IMR-90 (cell line): ENCODE data around the gene OGFOD1. TPM values are rescaled to one million over a fixed set of nuclear protein-coding genes. Genes with fewer than 3 reads are reported as not detected.
A peak's percentile ranks its signal among the peaks of the same experiment; 100 is the strongest.

Experiments
- ATAC-seq: fragments of 200-7000 bp; cut with Tn5 transposase; 2 replicates; pipeline ENCODE4 v1.9.1; 2020; ENCODE audit warnings: low read depth, mild to moderate bottlenecking, moderate library complexity
- BruUV-seq: library from RNA; stranded (reverse); fragments of 400-500 nt; replicated peaks from 2 replicates; lab custom pipeline; 2021; lab: Mats Ljungman, UMichigan
- CTCF ChIA-PET: fragments of 300-600 bp; formaldehyde crosslinking; extraction: SDS; loops from one replicate; lab custom pipeline; 2021; ENCODE audit warnings: antibody characterized with exemption; lab: Yijun Ruan, JAX
- POLR2A ChIA-PET: fragments of 300-600 bp; sonication (Branson Sonifier 250); formaldehyde crosslinking; loops from one replicate; lab custom pipeline; 2022; ENCODE audit warnings: antibody characterized with exemption; ENCODE audit not compliant: unreplicated experiment; lab: Charles Lee
- DNase-seq: peaks from one replicate; pipeline ENCODE4 v3.0.0; 2013
- H2AFZ ChIP-seq: replicated peaks from 2 replicates; pipeline ENCODE3; 2013; ENCODE audit warnings: low read length, mild to moderate bottlenecking; ENCODE audit not compliant: poor library complexity
- H2AK5ac ChIP-seq: 2 replicates; pipeline ENCODE4 v1.6.1; 2013; ENCODE audit warnings: low read depth, low read length, inconsistent platforms
- H2AK9ac ChIP-seq: replicated peaks from 2 replicates; pipeline ENCODE3; 2013; ENCODE audit warnings: mild to moderate bottlenecking, low read depth, low read length, moderate library complexity; ENCODE audit not compliant: poor library complexity
- H2BK120ac ChIP-seq: 2 replicates; pipeline ENCODE4 v1.6.1; 2013; ENCODE audit warnings: low read depth, low read length, inconsistent platforms
- H2BK15ac ChIP-seq: 3 replicates; pipeline ENCODE4 v1.6.1; 2013; ENCODE audit warnings: low read depth, low read length, inconsistent platforms
- H2BK20ac ChIP-seq: 2 replicates; pipeline ENCODE4 v1.6.1; 2013; ENCODE audit warnings: low read depth, mild to moderate bottlenecking, inconsistent platforms, low read length, moderate library complexity
- H2BK5ac ChIP-seq: 2 replicates; pipeline ENCODE4 v1.6.1; 2013; ENCODE audit warnings: mild to moderate bottlenecking, low read depth, low read length, inconsistent platforms; ENCODE audit not compliant: poor library complexity, severe bottlenecking
- H3K14ac ChIP-seq: replicated peaks from 2 replicates; pipeline ENCODE4 v1.6.1; 2013; ENCODE audit warnings: low read depth, low read length, inconsistent platforms
- H3K18ac ChIP-seq: 2 replicates; pipeline ENCODE4 v1.6.1; 2013; ENCODE audit warnings: low read depth, low read length, control low read depth
- H3K23ac ChIP-seq: 2 replicates; pipeline ENCODE4 v1.6.1; 2013; ENCODE audit warnings: low read depth, low read length, inconsistent platforms
- H3K27ac ChIP-seq: 2 replicates; pipeline ENCODE4 v1.5.1; 2013; ENCODE audit warnings: mild to moderate bottlenecking, control low read depth, low read length; ENCODE audit not compliant: insufficient read depth
- H3K27me3 ChIP-seq: 2 replicates; pipeline ENCODE4 v1.6.1; 2013; ENCODE audit warnings: low read length; ENCODE audit not compliant: control insufficient read depth, insufficient read depth
- H3K36me3 ChIP-seq: 2 replicates; pipeline ENCODE4 v1.6.1; 2013; ENCODE audit warnings: low read length, mixed read lengths; ENCODE audit not compliant: control insufficient read depth, insufficient read depth
- H3K4ac ChIP-seq: 2 replicates; pipeline ENCODE4 v1.6.1; 2013; ENCODE audit warnings: low read depth, low read length, inconsistent platforms
- H3K4me1 ChIP-seq: 2 replicates; pipeline ENCODE4 v1.6.1; 2013; ENCODE audit warnings: low read length, mixed read lengths; ENCODE audit not compliant: control insufficient read depth, insufficient read depth
- H3K4me2 ChIP-seq: 2 replicates; pipeline ENCODE4 v1.6.1; 2013; ENCODE audit warnings: low read depth, mild to moderate bottlenecking, control low read depth, low read length, moderate library complexity
- H3K4me3 ChIP-seq: 2 replicates; pipeline ENCODE4 v1.5.1; 2013; ENCODE audit warnings: low read depth, mild to moderate bottlenecking, control low read depth, low read length, moderate library complexity; ENCODE audit not compliant: insufficient read depth
- H3K56ac ChIP-seq: 2 replicates; pipeline ENCODE4 v1.6.1; 2013; ENCODE audit warnings: low read length, inconsistent platforms; ENCODE audit not compliant: insufficient read depth; ENCODE audit errors: extremely low read depth
- H3K79me1 ChIP-seq, 2 experiments: 2 replicates each; pipeline ENCODE4 v1.6.1; 2013; ENCODE audit warnings: low read length in 2 of 2, inconsistent platforms in 1 of 2, low read depth in 1 of 2
- H3K9ac ChIP-seq: 2 replicates; pipeline ENCODE4 v1.6.1; 2013; ENCODE audit warnings: low read depth, low read length, control low read depth
- H3K9me1 ChIP-seq: 2 replicates; pipeline ENCODE4 v1.6.1; 2013; ENCODE audit warnings: low read length, inconsistent platforms; ENCODE audit not compliant: insufficient read depth
- H3K9me3 ChIP-seq: 2 replicates; pipeline ENCODE4 v1.6.1; 2013; ENCODE audit warnings: low read length; ENCODE audit not compliant: control insufficient read depth, insufficient read depth
- H4K20me1 ChIP-seq: 2 replicates; pipeline ENCODE4 v1.6.1; 2013; ENCODE audit warnings: low read length, inconsistent platforms; ENCODE audit not compliant: insufficient read depth
- H4K5ac ChIP-seq: 2 replicates; pipeline ENCODE4 v1.6.1; 2013; ENCODE audit warnings: mild to moderate bottlenecking, low read depth, low read length, control low read depth
- H4K8ac ChIP-seq, 2 experiments: 2 replicates each; pipeline ENCODE4 v1.6.1; 2013; ENCODE audit warnings: low read depth in 2 of 2, low read length in 2 of 2, control low read depth in 1 of 2, inconsistent platforms in 1 of 2
- H4K91ac ChIP-seq: 2 replicates; pipeline ENCODE4 v1.6.1; 2013; ENCODE audit warnings: low read depth, low read length, inconsistent platforms; ENCODE audit not compliant: insufficient read depth
- BHLHE40 ChIP-seq: fragments of 150-350 bp; IDR thresholded peaks from 2 replicates; pipeline ENCODE4 v1.6.1; 2016; ENCODE audit warnings: mild to moderate bottlenecking, low read depth, low read length
- CHD1 ChIP-seq: IDR thresholded peaks from 2 replicates; pipeline ENCODE4 v1.6.1; 2012; ENCODE audit warnings: low read depth, low read length, improper control_type of control experiment
- MXI1 ChIP-seq: IDR thresholded peaks from 2 replicates; pipeline ENCODE4 v1.6.1; 2012; ENCODE audit warnings: low read depth, mild to moderate bottlenecking, low read length, moderate library complexity, borderline replicate concordance
- NFE2L2 ChIP-seq: fragments of 150-350 bp; IDR thresholded peaks from 2 replicates; pipeline ENCODE4 v1.6.1; 2016; ENCODE audit warnings: low read depth, mild to moderate bottlenecking, low read length
- POLR2A ChIP-seq: IDR thresholded peaks from 2 replicates; pipeline ENCODE4 v1.6.1; 2012; ENCODE audit warnings: mild to moderate bottlenecking, low read depth, low read length
- RFX5 ChIP-seq: IDR thresholded peaks from 2 replicates; pipeline ENCODE4 v1.8.0; 2012; ENCODE audit warnings: low read depth, mild to moderate bottlenecking, low read length, moderate library complexity
- SMC3 ChIP-seq: fragments of 150-350 bp; IDR thresholded peaks from 2 replicates; pipeline ENCODE4 v1.6.1; 2016; ENCODE audit warnings: low read depth, mild to moderate bottlenecking, antibody characterized with exemption, low read length, moderate library complexity
- WGBS, 2 experiments: methylation state at CpG; one replicate each; pipeline versions ENCODE4 v1.1.5 to v1.1.7; 2013; ENCODE audit warnings: missing lambda C conversion rate in 2 of 2; ENCODE audit not compliant: insufficient read length in 1 of 2; ENCODE audit errors: extremely low coverage in 2 of 2; 5-methylcytosine and 5-hydroxymethylcytosine counted together
- dilution Hi-C: fragments of 300-500 bp; cut with HindIII; formaldehyde crosslinking; loops from one replicate; pipeline ENCODE4 v1.14.3; 2018; ENCODE audit warnings: low sequenced_read_pairs; ENCODE audit not compliant: unreplicated experiment
- in situ Hi-C: fragments of 300-500 bp; cut with MboI; formaldehyde crosslinking; loops from 3 replicates; pipeline ENCODE4 v1.14.3; 2019; ENCODE audit warnings: low sequenced_read_pairs, inconsistent platforms, mixed read lengths
- intact Hi-C: fragments of 100-400 bp; cut with micrococcal nuclease; formaldehyde crosslinking; loops from 2 replicates; pipeline ENCODE4 v1.10.0; 2022
- polyA plus RNA-seq, 3 experiments: library from polyadenylated mRNA; depleted of rRNA; stranded (reverse); fragments of >200 nt; gene quantifications; 2 replicates each; pipeline ENCODE4 v1.2.3, GENCODE V29; 2012; ENCODE audit warnings: low replicate concordance in 1 of 3
- total RNA-seq: library from RNA; depleted of rRNA; stranded (reverse); fragments of >200 nt; gene quantifications from 2 replicates; pipeline ENCODE4 v1.2.3, GENCODE V29; 2012

OGFOD1 gene
- total and polyA plus RNA-seq, 2 of the 4 experiments (the other 2 are of a cell fraction), result 43.5 to 103 TPM

DNA sequence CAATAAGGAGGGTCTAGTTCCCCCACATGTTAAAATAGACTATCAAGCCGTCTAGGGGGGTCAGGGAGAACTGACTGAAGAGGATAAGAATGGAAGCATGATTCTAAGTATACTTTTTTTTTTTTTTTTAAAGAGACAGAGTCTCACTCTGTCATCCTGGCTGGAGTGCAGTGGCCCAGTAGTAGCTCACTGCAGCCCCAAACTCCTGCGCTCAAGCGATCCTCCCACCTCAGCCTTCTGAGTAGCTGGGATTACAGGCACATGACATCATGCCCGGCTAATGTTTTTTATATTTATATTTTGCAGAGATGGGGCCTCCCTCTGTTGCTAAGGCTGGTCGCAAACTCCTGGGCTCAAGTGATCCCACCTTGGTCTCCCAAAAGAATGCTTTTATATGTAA is 40.2 kb upstream of the OGFOD1 start:
- Histone ChIP-seq H3K27me3 (no peaks in the 10 kb centered on the region), H4K20me1 (peaks cover 13% of the 10 kb centered on the region; the same call in 1 of the 2 replicates), H4K91ac (no peak overlapping the region), H2BK120ac (no peak overlapping the region), H3K9me3 (no peaks in the 10 kb centered on the region), H2BK5ac (no peak overlapping the region), H2AFZ (no peak overlapping the region), H3K14ac (no peak overlapping the region), H4K5ac (no peak overlapping the region), H4K8ac (no peak overlapping the region), H2AK9ac (no peak overlapping the region), H3K56ac (no peak overlapping the region), H3K27ac (no peak overlapping the region), H3K36me3 (peaks cover 20% of the 10 kb centered on the region), H3K4me1 (0 out of 2 replicates have a peak, but pooled peaks cover 2% of the 10 kb centered on the region), H2AK5ac (no peak overlapping the region), H3K79me1 (peaks cover 33 to 63% of the 10 kb centered on the region in 2 experiments), H3K18ac (no peak overlapping the region), H3K9ac (no peak overlapping the region), H3K4me2 (no peak overlapping the region), H2BK15ac (no peak overlapping the region), H3K9me1 (peaks cover 6% of the 10 kb centered on the region; the same call in 1 of the 2 replicates), H3K4me3 (no peak overlapping the region), H2BK20ac (no peak overlapping the region), H3K23ac (no peak overlapping the region), H3K4ac (no peak overlapping the region)
- peak; percentile 62 for ATAC-seq
- no peak for TF ChIP-seq CHD1
- TF ChIP-seq POLR2A, result no peak
- TF ChIP-seq MXI1, result no peak
- no peak for TF ChIP-seq SMC3
- no peak for TF ChIP-seq NFE2L2
- no peak for TF ChIP-seq BHLHE40
- no peak for TF ChIP-seq RFX5
- in situ Hi-C loops (no loop called here), intact Hi-C loops (no loop called here), dilution Hi-C loops (no loop called here)
- BruUV-seq, result no TSS peak
- ChIA-PET CTCF (no interaction called here), POLR2A (no interaction called here)
- DNase-seq, result no peak
- WGBS, 2 experiments, result no CpG with 5 or more reads among the region's 5 CpGs
